ENCODE measurements around the gene FAM111B.
"Not testable (repeated sequence)": the region's sequence is repeated elsewhere in the genome, so short reads cannot be mapped to it uniquely, and the experiment has no call there.

Gene FAM111B

GRCh38 chr11:59106363-59107336 is at the start of gene FAM111B:
TSS of gene FAM111B (plus strand) at chr11:59107237. CDS start at chr11:59109626, 2,389 bp downstream.
- peak; percentile 85 for DNase-seq (ENCODE audit: low spot score)

GRCh38 chr11:59058120-59059033 is 48.7 kb upstream of the FAM111B start:
- peak; percentile 83 for DNase-seq (ENCODE audit: low spot score)

GRCh38 chr11:59060096-59060495 is 46.9 kb upstream of the FAM111B start:
- DNase-seq (ENCODE audit: low spot score) = not testable (repeated sequence)

GRCh38 chr11:59062602-59063529 is 44.2 kb upstream of the FAM111B start:
- no peak for DNase-seq (ENCODE audit: low spot score)

- not testable (repeated sequence) for DNase-seq (ENCODE audit: low spot score)
These were observed 42.9 kb upstream of the FAM111B start for GRCh38 chr11:59063996-59064727.

- DNase-seq (ENCODE audit: low spot score) = no peak
These were observed 38.0 kb upstream of the FAM111B start for GRCh38 chr11:59069087-59069486.

GRCh38 chr11:59076876-59077571 is 30.0 kb upstream of the FAM111B start:
- DNase-seq (ENCODE audit: low spot score) = no peak

- DNase-seq (ENCODE audit: low spot score) = no peak
These were observed 28.6 kb upstream of the FAM111B start for GRCh38 chr11:59078435-59078834.

GRCh38 chr11:59079086-59079485 is 28.0 kb upstream of the FAM111B start:
- DNase-seq (ENCODE audit: low spot score) = no peak

GRCh38 chr11:59080421-59080820 is 26.6 kb upstream of the FAM111B start:
- not testable (repeated sequence) for DNase-seq (ENCODE audit: low spot score)

- not testable (repeated sequence) for DNase-seq (ENCODE audit: low spot score)
These were observed 25.5 kb upstream of the FAM111B start for GRCh38 chr11:59081430-59082020.

GRCh38 chr11:59086007-59086406 is 21.0 kb upstream of the FAM111B start, which contains the start of gene GLYATL1B:
TSS of gene GLYATL1B (plus strand) at chr11:59086307. CDS start at chr11:59086307, 0 bp downstream.
- DNase-seq (ENCODE audit: low spot score) = not testable (repeated sequence)

- no peak for DNase-seq (ENCODE audit: low spot score)
These were observed 18.9 kb upstream of the FAM111B start for GRCh38 chr11:59088162-59088561.

- not testable (repeated sequence) for DNase-seq (ENCODE audit: low spot score)
These were observed 13.5 kb upstream of the FAM111B start for GRCh38 chr11:59093576-59093975.

GRCh38 chr11:59095225-59095624 is 11.8 kb upstream of the FAM111B start:
- not testable (repeated sequence) for DNase-seq (ENCODE audit: low spot score)

- DNase-seq (ENCODE audit: low spot score) = not testable (repeated sequence)
These were observed 11.0 kb upstream of the FAM111B start for GRCh38 chr11:59095972-59096575.

GRCh38 chr11:59097113-59097708 is 9.8 kb upstream of the FAM111B start:
- no peak for DNase-seq (ENCODE audit: low spot score)

GRCh38 chr11:59097938-59098337 is 9.1 kb upstream of the FAM111B start:
- DNase-seq (ENCODE audit: low spot score) = not testable (repeated sequence)
